H1 (cell line): ENCODE data around the gene ACTL8. TPM values are rescaled to one million over a fixed set of nuclear protein-coding genes. Genes with fewer than 3 reads are reported as not detected.

Source experiments
- CTCF ChIA-PET: fragments of 300-600 bp; sonication (Branson Sonifier 250); formaldehyde crosslinking; loops from one replicate; lab custom pipeline; 2021; ENCODE audit not compliant: partially characterized antibody; lab: Charles Lee
- POLR2A ChIA-PET: fragments of 300-600 bp; sonication (Branson Sonifier 250); formaldehyde crosslinking; loops from one replicate; lab custom pipeline; 2021; ENCODE audit warnings: inconsistent platforms; ENCODE audit not compliant: partially characterized antibody; lab: Charles Lee
- DNase-seq, 2 experiments: peaks; one replicate each; pipeline versions ENCODE4 v3.0.0 to v3.0.0-alpha.2; 2010 to 2022; ENCODE audit warnings: low spot score in 2 of 2, low read depth in 1 of 2, mixed read lengths in 1 of 2
- FAIRE-seq: peaks from 2 replicates; lab custom pipeline; 2011; peaks lifted over from hg19 to GRCh38; lab: Jason Lieb, UNC
- H2AFZ ChIP-seq: 2 replicates; pipeline ENCODE4 v1.8.1; 2012; ENCODE audit warnings: low read length, inconsistent platforms
- H2AK5ac ChIP-seq: 2 replicates; pipeline ENCODE4 v1.6.1; 2013; ENCODE audit warnings: low read depth, low read length
- H2BK120ac ChIP-seq: replicated peaks from 2 replicates; pipeline ENCODE3; 2013; ENCODE audit warnings: low read depth, low read length, inconsistent platforms
- H2BK12ac ChIP-seq: 2 replicates; pipeline ENCODE4 v1.6.1; 2013; ENCODE audit warnings: low read depth, low read length
- H2BK15ac ChIP-seq: 2 replicates; pipeline ENCODE4 v1.6.1; 2013; ENCODE audit warnings: low read length
- H2BK20ac ChIP-seq: 2 replicates; pipeline ENCODE4 v1.6.1; 2013; ENCODE audit warnings: low read length
- H2BK5ac ChIP-seq: 2 replicates; pipeline ENCODE4 v1.6.1; 2013; ENCODE audit warnings: low read depth, low read length
- H3K14ac ChIP-seq: 2 replicates; pipeline ENCODE4 v1.6.1; 2013; ENCODE audit warnings: inconsistent platforms; ENCODE audit not compliant: insufficient read length
- H3K18ac ChIP-seq: 2 replicates; pipeline ENCODE4 v1.6.1; 2013; ENCODE audit warnings: low read length; ENCODE audit errors: extremely low read depth
- H3K23ac ChIP-seq: 2 replicates; pipeline ENCODE4 v1.6.1; 2013; ENCODE audit warnings: inconsistent platforms; ENCODE audit not compliant: insufficient read length
- H3K23me2 ChIP-seq: 2 replicates; pipeline ENCODE4 v1.6.1; 2013; ENCODE audit warnings: low read depth, low read length
- H3K27ac ChIP-seq: 2 replicates; pipeline ENCODE4 v1.6.1; 2011; ENCODE audit warnings: low read depth, low read length, inconsistent platforms
- H3K27me3 ChIP-seq, 4 experiments: replicated peaks in 1 of 4; 1 replicate in 1 of 4; 2 replicates in 3 of 4; pipeline versions ENCODE4 v1.6.1 to v1.8.1; 2011 to 2013; ENCODE audit warnings: low read length in 3 of 4, mild to moderate bottlenecking in 3 of 4, inconsistent platforms in 2 of 4, mixed read lengths in 2 of 4, moderate library complexity in 1 of 4; ENCODE audit not compliant: control insufficient read depth in 3 of 4, insufficient read depth in 3 of 4; ENCODE audit errors: extremely low read depth in 1 of 4
- H3K36me3 ChIP-seq, 4 experiments: 2 replicates each; pipeline versions ENCODE4 v1.6.1 to v1.8.1; 2011 to 2013; ENCODE audit warnings: mild to moderate bottlenecking in 4 of 4, low read length in 3 of 4, moderate library complexity in 2 of 4, control low read depth in 1 of 4, inconsistent platforms in 1 of 4; ENCODE audit not compliant: insufficient read depth in 4 of 4, control insufficient read depth in 2 of 4
- H3K4ac ChIP-seq: replicated peaks from 2 replicates; pipeline ENCODE3; 2013; ENCODE audit warnings: low read length, low read depth, mixed read lengths, inconsistent platforms; ENCODE audit not compliant: insufficient read length
- H3K4me1 ChIP-seq, 4 experiments: replicated peaks in 1 of 4; 1 replicate in 1 of 4; 2 replicates in 3 of 4; pipeline versions ENCODE4 v1.6.1 to v1.8.1; 2011 to 2013; ENCODE audit warnings: low read length in 3 of 4, inconsistent platforms in 2 of 4, mixed read lengths in 1 of 4; ENCODE audit not compliant: insufficient read depth in 4 of 4, control insufficient read depth in 3 of 4
- H3K4me2 ChIP-seq, 2 experiments: 2 replicates each; pipeline versions ENCODE4 v1.6.1 to v1.8.1; 2011 to 2013; ENCODE audit warnings: low read depth in 2 of 2, low read length in 2 of 2, control low read depth in 1 of 2, inconsistent platforms in 1 of 2, mild to moderate bottlenecking in 1 of 2; ENCODE audit not compliant: insufficient read depth in 1 of 2
- H3K4me3 ChIP-seq, 4 experiments: fragments of 200-600, 300-600 bp in 1 of 4; sonication (generic), shearing (Covaris generic), sonication (Bioruptor Twin) in 1 of 4; 2 replicates each; pipeline versions ENCODE4 v1.5.1 to v1.8.1; 2011 to 2016; ENCODE audit warnings: low read length in 4 of 4, low read depth in 3 of 4, control low read depth in 2 of 4, inconsistent platforms in 2 of 4, mild to moderate bottlenecking in 2 of 4, mixed read lengths in 1 of 4, moderate library complexity in 1 of 4; ENCODE audit not compliant: insufficient read depth in 2 of 4; ENCODE audit errors: extremely low read depth in 1 of 4
- H3K56ac ChIP-seq: replicated peaks from 2 replicates; pipeline ENCODE3; 2013; ENCODE audit warnings: low read depth, mild to moderate bottlenecking, mixed read lengths, low read length, inconsistent platforms; ENCODE audit not compliant: insufficient read length
- H3K79me1 ChIP-seq: 2 replicates; pipeline ENCODE4 v1.6.1; 2013; ENCODE audit warnings: low read depth, low read length, control low read depth
- H3K79me2 ChIP-seq, 2 experiments: 2 replicates each; pipeline versions ENCODE4 v1.6.1 to v1.8.1; 2012 to 2013; ENCODE audit warnings: low read length in 2 of 2, mild to moderate bottlenecking in 2 of 2, inconsistent platforms in 1 of 2; ENCODE audit not compliant: insufficient read depth in 2 of 2, control insufficient read depth in 1 of 2
- H3K9ac ChIP-seq, 4 experiments: replicated peaks in 1 of 4; 1 replicate in 1 of 4; 2 replicates in 3 of 4; pipeline versions ENCODE4 v1.6.1 to v1.8.1; 2011 to 2013; ENCODE audit warnings: low read depth in 3 of 4, low read length in 3 of 4, control low read depth in 2 of 4, mild to moderate bottlenecking in 2 of 4, moderate library complexity in 2 of 4, inconsistent platforms in 1 of 4; ENCODE audit errors: extremely low read depth in 1 of 4
- H3K9me3 ChIP-seq, 2 experiments: 2 replicates each; pipeline versions ENCODE4 v1.6.1 to v1.8.1; 2012 to 2013; ENCODE audit warnings: mild to moderate bottlenecking in 2 of 2, moderate library complexity in 2 of 2, control low read depth in 1 of 2, inconsistent platforms in 1 of 2, low read depth in 1 of 2, low read length in 1 of 2, mixed read lengths in 1 of 2; ENCODE audit not compliant: insufficient read depth in 2 of 2
- H4K20me1 ChIP-seq, 2 experiments: replicated peaks in 1 of 2; 2 replicates each; pipeline versions ENCODE3 to v1.8.1; 2011 to 2013; ENCODE audit warnings: inconsistent platforms in 2 of 2, low read length in 2 of 2, mild to moderate bottlenecking in 1 of 2; ENCODE audit not compliant: insufficient read depth in 2 of 2, control insufficient read depth in 1 of 2
- H4K5ac ChIP-seq: 2 replicates; pipeline ENCODE4 v1.6.1; 2013; ENCODE audit warnings: low read length, low read depth, mixed read lengths, inconsistent platforms; ENCODE audit not compliant: insufficient read length
- H4K8ac ChIP-seq: 2 replicates; pipeline ENCODE4 v1.8.0; 2013; ENCODE audit warnings: mild to moderate bottlenecking, moderate library complexity, low read length, inconsistent platforms; ENCODE audit not compliant: insufficient read depth; ENCODE audit errors: extremely low read depth
- H4K91ac ChIP-seq: replicated peaks from 2 replicates; pipeline ENCODE3; 2013; ENCODE audit warnings: low read length, mixed read lengths, inconsistent platforms; ENCODE audit not compliant: insufficient read length
- BRCA1 ChIP-seq: IDR thresholded peaks from 2 replicates; pipeline ENCODE4 v1.6.1; 2012; ENCODE audit warnings: low read depth, low read length, improper control_type of control experiment
- CHD1 ChIP-seq: IDR thresholded peaks from 2 replicates; pipeline ENCODE4 v1.6.1; 2012; ENCODE audit warnings: low read depth, low read length, improper control_type of control experiment
- FOSL1 ChIP-seq: IDR thresholded peaks from 2 replicates; pipeline ENCODE4 v1.6.1; 2011; ENCODE audit warnings: mild to moderate bottlenecking, low read depth, low read length, moderate library complexity; ENCODE audit not compliant: insufficient read depth
- JUN ChIP-seq: IDR thresholded peaks from 2 replicates; pipeline ENCODE4 v1.6.1; 2011; ENCODE audit warnings: low read depth, mild to moderate bottlenecking, improper control_type of control experiment, low read length
- KDM5A ChIP-seq: fragments of 200-600 bp; IDR thresholded peaks from 2 replicates; pipeline ENCODE4 v1.7.1; 2012; ENCODE audit warnings: mild to moderate bottlenecking, low read length, inconsistent platforms, mixed read lengths
- MAFK ChIP-seq: IDR thresholded peaks from 2 replicates; pipeline ENCODE4 v1.6.1; 2012; ENCODE audit warnings: low read depth, mild to moderate bottlenecking, improper control_type of control experiment, low read length
- MAX ChIP-seq: IDR thresholded peaks from 2 replicates; pipeline ENCODE4 v1.6.1; 2012; ENCODE audit warnings: inconsistent platforms
- PHF8 ChIP-seq: fragments of 200-600 bp; sonication (generic); conservative IDR thresholded peaks from 2 replicates; pipeline ENCODE4 v1.7.1; 2012; ENCODE audit warnings: low read depth, mild to moderate bottlenecking, inconsistent platforms, low read length, moderate library complexity
- RAD21 ChIP-seq, 2 experiments: IDR thresholded peaks in 1 of 2; conservative IDR thresholded peaks in 1 of 2; 2 replicates each; pipeline ENCODE4 v1.6.1; 2011; ENCODE audit warnings: low read depth in 2 of 2, low read length in 2 of 2, improper control_type of control experiment in 1 of 2, inconsistent platforms in 1 of 2, mild to moderate bottlenecking in 1 of 2, moderate library complexity in 1 of 2
- RBBP5 ChIP-seq: IDR thresholded peaks from 2 replicates; pipeline ENCODE4 v1.7.1; 2012; ENCODE audit warnings: low read depth, mild to moderate bottlenecking, inconsistent platforms, low read length, moderate library complexity, borderline replicate concordance
- SIRT6 ChIP-seq: IDR thresholded peaks from one replicate; pipeline ENCODE4 v1.7.1; 2012; ENCODE audit warnings: low read length, inconsistent platforms
- SP1 ChIP-seq: IDR thresholded peaks from 2 replicates; pipeline ENCODE4 v1.6.1; 2011; ENCODE audit warnings: low read depth, low read length
- TBP ChIP-seq: IDR thresholded peaks from 2 replicates; pipeline ENCODE4 v1.6.1; 2011; ENCODE audit warnings: low read depth, low read length, improper control_type of control experiment
- TEAD4 ChIP-seq: IDR thresholded peaks from 2 replicates; pipeline ENCODE4 v1.6.1; 2012; ENCODE audit warnings: low read depth, low read length, inconsistent platforms, mixed read lengths
- WGBS, 2 experiments: shearing (Covaris generic) in 1 of 2; methylation state at CpG; one replicate each; pipeline versions ENCODE4 v1.1.6 to v1.1.7; 2013 to 2015; ENCODE audit warnings: low lambda C conversion rate in 2 of 2, mixed read lengths in 2 of 2, inconsistent platforms in 1 of 2, low coverage in 1 of 2, missing lambda C conversion rate in 1 of 2; ENCODE audit not compliant: insufficient replicate concordance in 2 of 2, insufficient coverage in 1 of 2, insufficient read length in 1 of 2; ENCODE audit errors: extremely low coverage in 1 of 2, missing lambda C conversion rate in 1 of 2; 5-methylcytosine and 5-hydroxymethylcytosine counted together
- polyA plus RNA-seq, 7 experiments: library from polyadenylated mRNA; depleted of rRNA in 3 of 7; stranded (reverse) in 5 of 7; unstranded in 2 of 7; fragments of >200 nt in 5 of 7; fragments of 200-250 nt in 2 of 7; gene quantifications; 1 replicate in 5 of 7; 2 replicates in 1 of 7; 4 replicates in 1 of 7; pipeline versions ENCODE4 v1.2.1 to v1.2.3, GENCODE V29; 2011 to 2013; ENCODE audit warnings: missing spikeins in 2 of 7, mixed read lengths in 2 of 7
- total RNA-seq: library from RNA; stranded (reverse); fragmentation: NEBNext Ultra II Directional; extraction: Animal tissue kit (Norgen Biotek cat#: 25700); gene quantifications from 2 replicates; pipeline ENCODE4 v1.2.1, GENCODE V29; 2021

The ACTL8 gene
- total and polyA plus RNA-seq, 2 of the 8 experiments (the other 6 are each of a cell fraction or from before 2014, with no cell fraction given): 0.33 to 0.47 TPM

GRCh38 chr1:17710889-17711576 is 44.1 kb upstream of the ACTL8 start:
- Histone ChIP-seq H3K4me1 (no peaks in the 10 kb centered on the region), H2BK5ac (no peak overlapping the region), H3K4me3 (no peak overlapping the region), H3K23me2 (no peaks in the 10 kb centered on the region), H4K20me1 (no peaks in the 10 kb centered on the region), H3K27me3 (peaks cover 0 to 2% (median 0%) of the 10 kb centered on the region in 4 experiments; a peak in 1 of 7 replicates), H2AFZ (no peak overlapping the region), H3K23ac (no peak overlapping the region), H2BK12ac (no peak overlapping the region), H2AK5ac (no peak overlapping the region), H3K79me2 (no peaks in the 10 kb centered on the region), H3K4me2 (no peak overlapping the region), H2BK20ac (no peak overlapping the region), H3K18ac (no peak overlapping the region), H3K36me3 (no peaks in the 10 kb centered on the region), H4K91ac (no peak overlapping the region), H2BK120ac (no peak overlapping the region), H3K79me1 (no peaks in the 10 kb centered on the region), H3K27ac (no peak overlapping the region), H3K9ac (no peak overlapping the region), H4K8ac (no peak overlapping the region), H3K9me3 (peaks cover 4 to 17% of the 10 kb centered on the region in 2 experiments; a peak in 3 of 4 replicates), H4K5ac (no peak overlapping the region), H3K14ac (no peak overlapping the region), H3K4ac (no peak overlapping the region), H2BK15ac (no peak overlapping the region), H3K56ac (no peak overlapping the region)
- FAIRE-seq: no peak
- DNase-seq: no peak
- POLR2A ChIA-PET: no interaction called here
- 80% methylated on average over 4 of the region's 4 CpGs; no CpG with 5 or more reads in 1 of the 2 experiments for WGBS, 2 experiments
- CTCF ChIA-PET: interaction anchor here (0.8 to 1.9 kb wide), 2 partner anchors 16 to 20 kb away, joined by 3 to 4 read pairs; no protein-coding TSS in a partner anchor
- no peak for TF ChIP-seq MAFK
- no peak for TF ChIP-seq RBBP5
- TF ChIP-seq PHF8: no peak
- TF ChIP-seq TBP: no peak
- no peak for TF ChIP-seq CHD1
- TF ChIP-seq TEAD4: no peak
- no peak for TF ChIP-seq JUN
- no peak for TF ChIP-seq MAX
- no peak for TF ChIP-seq BRCA1
- no peak for TF ChIP-seq FOSL1
- TF ChIP-seq RAD21 (IDR thresholded peaks at IDR 0.05 in 1 of 2, conservative IDR thresholded peaks at IDR 0.05 in 1 of 2; ENCODE audit: low read depth in 2 of 2, low read length in 2 of 2): no peak
- no peak for TF ChIP-seq SP1
- no peak for TF ChIP-seq SIRT6
- no peak for TF ChIP-seq KDM5A
